Kidney (tissue), 14 donors: ENCODE results near the gene WWP2. TPM values are rescaled to one million over a fixed set of nuclear protein-coding genes. Genes with fewer than 3 reads are reported as not detected.

Experiments used
- DNase-seq, 5 donors: peaks; one replicate each; pipeline ENCODE4 v3.0.0-alpha.2; 2013 to 2020
- FAIRE-seq: peaks from 2 replicates; lab custom pipeline; 2012; peaks lifted over from hg19 to GRCh38; lab: Jason Lieb, UNC
- H3K27ac ChIP-seq, 2 donors: one replicate each; pipeline ENCODE4 v1.7.0; 2013; ENCODE audit warnings: low read depth in 2 of 2, low read length in 2 of 2, inconsistent platforms in 1 of 2
- H3K27me3 ChIP-seq: one replicate; pipeline ENCODE4 v1.7.1; 2013; ENCODE audit warnings: low read length, inconsistent platforms; ENCODE audit not compliant: control insufficient read depth, insufficient read depth
- H3K36me3 ChIP-seq, 3 donors: one replicate each; pipeline versions ENCODE4 v1.7.0 to v1.7.1; 2013; ENCODE audit warnings: low read length in 3 of 3, control low read depth in 1 of 3, inconsistent platforms in 1 of 3; ENCODE audit not compliant: insufficient read depth in 3 of 3, control insufficient read depth in 2 of 3
- H3K4me1 ChIP-seq, 3 donors: one replicate each; pipeline versions ENCODE4 v1.7.0 to v1.7.1; 2013; ENCODE audit warnings: low read length in 3 of 3, inconsistent platforms in 1 of 3, low read depth in 1 of 3; ENCODE audit not compliant: control insufficient read depth in 2 of 3, insufficient read depth in 2 of 3
- H3K4me3 ChIP-seq, 3 donors: one replicate each; pipeline versions ENCODE4 v1.7.0 to v1.8.1; 2013; ENCODE audit warnings: low read length in 3 of 3, control low read depth in 1 of 3, inconsistent platforms in 1 of 3
- H3K9ac ChIP-seq, 3 donors: one replicate each; pipeline versions ENCODE4 v1.7.0 to v1.7.1; 2013; ENCODE audit warnings: low read length in 3 of 3, control low read depth in 1 of 3, inconsistent platforms in 1 of 3
- H3K9me3 ChIP-seq, 3 donors: one replicate each; pipeline versions ENCODE4 v1.7.0 to v1.7.1; 2013; ENCODE audit warnings: low read length in 3 of 3, control low read depth in 1 of 3, inconsistent platforms in 1 of 3; ENCODE audit not compliant: control insufficient read depth in 2 of 3, insufficient read depth in 1 of 3
- CTCF ChIP-seq: IDR thresholded peaks from 3 replicates; pipeline ENCODE4 v1.5.1; 2012; ENCODE audit warnings: mild to moderate bottlenecking, moderate library complexity, borderline replicate concordance; ENCODE audit not compliant: insufficient read depth; ENCODE audit errors: extremely low read depth
- intact Hi-C: fragments of 100-400 bp; cut with DNase I; formaldehyde crosslinking; loops from one replicate; pipeline ENCODE4 v1.11.1; 2022
- polyA plus RNA-seq: library from polyadenylated mRNA; stranded (reverse); fragments of 350-450 nt; fragmentation: Illumina TruSeq; extraction: RNeasy Lipid Tissue Mini Kit (QIAGEN cat#74804); gene quantifications from one replicate; pipeline ENCODE4 v1.2.3, GENCODE V29; 2014; ENCODE audit warnings: low read depth, low replicate concordance; ENCODE audit not compliant: insufficient read depth
- total RNA-seq: library from RNA; stranded (reverse); fragmentation: NEBNext Ultra II Directional; extraction: Animal tissue kit (Norgen Biotek cat#: 25700); gene quantifications from one replicate; pipeline ENCODE4 v1.2.1, GENCODE V29; 2021
- donor health status: control.
- donor health status: control.
- donor health status: control.
- donor health status: control.
- donor health status: control.
- donor health status: DM: yes; HTN: yes; CAD: no.
- donor health status: Normal renal cell carcinoma (clear cell type).

The WWP2 gene
- total and polyA plus RNA-seq, 2 donors from 2014 or later, result 30.0 to 128 TPM

- Histone ChIP-seq H3K9me3 (no peaks in the 10 kb centered on the region), H3K36me3 (no peaks in the 10 kb centered on the region), H3K27me3 (no peaks in the 10 kb centered on the region), H3K4me1 (peaks cover 0 to 24% (median 11%) of the 10 kb centered on the region in 3 donors), H3K9ac (no peak overlapping the region), H3K27ac (no peak overlapping the region), H3K4me3 (no peak overlapping the region)
- FAIRE-seq (no peak), DNase-seq (no peak)
- intact Hi-C loops, result no loop called here
- no peak for TF ChIP-seq CTCF
Observed at GRCh38 chr16:69863401-69864281, 101.5 kb downstream of the WWP2 start.

GRCh38 chr16:69865701-69866100 lies 103.6 kb downstream of the WWP2 start:
- intact Hi-C loops, result no loop called here
- Histone ChIP-seq H3K4me3 (no peak overlapping the region), H3K36me3 (no peaks in the 10 kb centered on the region), H3K9me3 (no peaks in the 10 kb centered on the region), H3K27ac (no peak overlapping the region), H3K27me3 (no peaks in the 10 kb centered on the region), H3K4me1 (peaks cover 0 to 15% (median 3%) of the 10 kb centered on the region in 3 donors), H3K9ac (no peak overlapping the region)
- no peak for TF ChIP-seq CTCF
- FAIRE-seq (no peak), DNase-seq (no peak)

GRCh38 chr16:69867784-69868560 lies 105.8 kb downstream of the WWP2 start:
- no peak for TF ChIP-seq CTCF
- Histone ChIP-seq H3K36me3 (peaks cover 0 to 7% (median 6%) of the 10 kb centered on the region in 3 donors), H3K27ac (no peak overlapping the region), H3K4me3 (no peak overlapping the region), H3K9me3 (no peaks in the 10 kb centered on the region), H3K4me1 (no peaks in the 10 kb centered on the region), H3K9ac (no peak overlapping the region), H3K27me3 (no peaks in the 10 kb centered on the region)
- DNase-seq, result no peak
- intact Hi-C loops, result no loop called here
- FAIRE-seq, result no peak
